Body of pancreas (tissue), 4 donors: Measurements from ENCODE around the gene ATXN1.

Experiments
- POLR2A ChIP-seq, 3 donors: fragments of 450-650 bp; IDR thresholded peaks; one replicate each; pipeline ENCODE4 v1.6.1; 2016; ENCODE audit warnings: antibody characterized with exemption in 3 of 3, mild to moderate bottlenecking in 2 of 3
- TF ChIP-seq, protein P1 (sequence below), 7 experiments: fragments of 450-650 bp in 4 of 7; fragments of 200-600 bp in 3 of 7; sonication (generic) in 3 of 7; IDR thresholded peaks; one replicate each; pipeline ENCODE4 v1.5.1; 2016 to 2019; ENCODE audit warnings: antibody characterized with exemption in 7 of 7

DNA sequence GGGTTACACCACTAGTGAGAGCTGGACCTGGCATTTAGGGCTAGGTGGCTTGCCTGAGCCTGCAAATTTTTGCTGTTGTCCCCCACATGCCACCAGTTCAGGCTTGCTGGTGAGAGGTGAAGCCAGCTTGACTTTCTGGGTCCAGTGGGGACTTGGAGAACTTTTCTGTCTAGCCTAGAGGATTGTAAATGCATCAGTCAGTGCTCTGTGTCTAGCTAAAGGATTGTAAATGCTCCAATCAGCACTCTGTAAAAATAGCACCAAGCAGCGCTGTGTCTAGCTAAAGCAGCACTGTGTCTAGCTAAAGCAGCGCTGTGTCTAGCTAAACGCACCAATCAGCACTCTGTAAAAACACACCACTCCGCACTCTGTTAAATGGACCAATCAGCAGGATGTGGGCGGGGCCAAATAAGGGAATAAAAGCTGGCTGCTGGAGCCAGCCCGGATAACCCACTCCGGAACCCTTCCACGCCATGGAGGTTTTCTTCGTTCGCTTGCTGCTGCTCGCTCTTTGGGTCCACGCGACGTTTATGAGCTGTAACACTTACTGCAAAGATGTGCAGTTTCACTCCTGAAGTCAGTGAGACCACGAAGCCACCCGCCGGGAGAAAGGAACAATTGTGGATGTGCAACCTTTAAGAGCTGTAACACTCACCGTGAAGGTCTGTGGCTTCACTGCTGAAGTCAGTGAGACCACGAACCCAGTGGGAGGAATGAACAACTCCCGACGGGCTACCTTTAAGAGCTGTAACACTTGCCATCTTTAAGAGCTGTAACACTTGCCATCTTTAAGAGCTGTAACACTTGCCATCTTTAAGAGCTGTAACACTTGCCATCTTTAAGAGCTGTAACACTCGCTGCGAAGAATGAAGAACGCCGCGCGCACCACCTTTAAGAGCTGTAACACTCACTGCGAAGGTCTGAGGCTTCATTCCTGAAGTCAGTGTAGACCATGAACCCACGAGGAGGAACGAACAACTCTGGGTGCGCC, 495.6 kb downstream of the ATXN1 start:
- TF ChIP-seq, protein P1, sequence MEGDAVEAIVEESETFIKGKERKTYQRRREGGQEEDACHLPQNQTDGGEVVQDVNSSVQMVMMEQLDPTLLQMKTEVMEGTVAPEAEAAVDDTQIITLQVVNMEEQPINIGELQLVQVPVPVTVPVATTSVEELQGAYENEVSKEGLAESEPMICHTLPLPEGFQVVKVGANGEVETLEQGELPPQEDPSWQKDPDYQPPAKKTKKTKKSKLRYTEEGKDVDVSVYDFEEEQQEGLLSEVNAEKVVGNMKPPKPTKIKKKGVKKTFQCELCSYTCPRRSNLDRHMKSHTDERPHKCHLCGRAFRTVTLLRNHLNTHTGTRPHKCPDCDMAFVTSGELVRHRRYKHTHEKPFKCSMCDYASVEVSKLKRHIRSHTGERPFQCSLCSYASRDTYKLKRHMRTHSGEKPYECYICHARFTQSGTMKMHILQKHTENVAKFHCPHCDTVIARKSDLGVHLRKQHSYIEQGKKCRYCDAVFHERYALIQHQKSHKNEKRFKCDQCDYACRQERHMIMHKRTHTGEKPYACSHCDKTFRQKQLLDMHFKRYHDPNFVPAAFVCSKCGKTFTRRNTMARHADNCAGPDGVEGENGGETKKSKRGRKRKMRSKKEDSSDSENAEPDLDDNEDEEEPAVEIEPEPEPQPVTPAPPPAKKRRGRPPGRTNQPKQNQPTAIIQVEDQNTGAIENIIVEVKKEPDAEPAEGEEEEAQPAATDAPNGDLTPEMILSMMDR (IDR thresholded peaks at IDR 0.05) = no peak
- no peak for TF ChIP-seq POLR2A (IDR thresholded peaks at IDR 0.05)
